IPS-20b (cell line): ENCODE results near the gene TXNL1.

ENCODE experiments used
- H3K27ac ChIP-seq: one replicate; pipeline ENCODE4 v1.5.1; 2013; ENCODE audit warnings: low read length
- H3K27me3 ChIP-seq: 2 replicates; pipeline ENCODE4 v1.6.1; 2013; ENCODE audit warnings: mild to moderate bottlenecking, low read length, inconsistent platforms; ENCODE audit not compliant: insufficient read depth
- H3K36me3 ChIP-seq: 2 replicates; pipeline ENCODE4 v1.6.1; 2013; ENCODE audit warnings: low read depth, mild to moderate bottlenecking, inconsistent platforms, low read length, moderate library complexity; ENCODE audit not compliant: insufficient read depth
- H3K4me1 ChIP-seq: 2 replicates; pipeline ENCODE4 v1.6.1; 2013; ENCODE audit warnings: mild to moderate bottlenecking, control low read depth, inconsistent platforms, low read length, moderate library complexity; ENCODE audit not compliant: insufficient read depth
- H3K4me3 ChIP-seq: 2 replicates; pipeline ENCODE4 v1.5.1; 2013; ENCODE audit warnings: mild to moderate bottlenecking, low read length, inconsistent platforms
- H3K9ac ChIP-seq: 2 replicates; pipeline ENCODE4 v1.6.1; 2013; ENCODE audit warnings: low read depth, mild to moderate bottlenecking, inconsistent platforms, low read length, moderate library complexity
- H3K9me3 ChIP-seq: 2 replicates; pipeline ENCODE4 v1.6.1; 2013; ENCODE audit warnings: mild to moderate bottlenecking, low read depth, low read length, inconsistent platforms; ENCODE audit not compliant: insufficient read depth

TXNL1 gene

DNA sequence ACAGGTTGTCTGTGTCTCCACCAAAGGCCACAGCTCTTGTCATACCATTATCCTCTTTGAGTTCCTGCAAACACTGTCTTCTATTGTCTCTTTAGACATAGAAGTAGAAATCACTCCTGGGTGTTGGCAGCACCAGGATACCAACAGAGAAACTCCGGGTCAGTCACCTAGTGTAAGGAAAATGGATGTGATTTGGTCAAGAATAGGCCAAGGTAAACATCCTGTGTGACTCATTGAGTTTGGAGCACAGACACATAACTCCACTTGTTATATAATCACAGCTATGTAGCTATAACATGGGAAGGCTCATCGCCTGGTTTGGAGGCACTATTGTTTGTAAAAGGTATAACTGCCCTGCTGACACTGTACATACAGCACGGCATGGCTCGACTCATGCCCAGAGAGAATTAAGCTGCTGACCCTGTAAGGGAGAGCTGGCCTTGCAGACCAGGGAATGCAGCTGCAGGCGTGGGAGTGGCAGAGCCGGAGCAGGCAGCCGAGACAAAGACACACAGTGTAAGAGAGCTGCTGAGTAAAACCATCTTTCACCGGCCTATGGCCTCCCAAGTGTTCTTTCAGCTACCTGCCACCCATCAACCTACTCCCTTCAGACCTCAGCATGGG is 3.4 kb upstream of the TXNL1 start:
- no peak overlapping the region for H3K27ac ChIP-seq
- H3K9ac ChIP-seq: no peak overlapping the region

DNA sequence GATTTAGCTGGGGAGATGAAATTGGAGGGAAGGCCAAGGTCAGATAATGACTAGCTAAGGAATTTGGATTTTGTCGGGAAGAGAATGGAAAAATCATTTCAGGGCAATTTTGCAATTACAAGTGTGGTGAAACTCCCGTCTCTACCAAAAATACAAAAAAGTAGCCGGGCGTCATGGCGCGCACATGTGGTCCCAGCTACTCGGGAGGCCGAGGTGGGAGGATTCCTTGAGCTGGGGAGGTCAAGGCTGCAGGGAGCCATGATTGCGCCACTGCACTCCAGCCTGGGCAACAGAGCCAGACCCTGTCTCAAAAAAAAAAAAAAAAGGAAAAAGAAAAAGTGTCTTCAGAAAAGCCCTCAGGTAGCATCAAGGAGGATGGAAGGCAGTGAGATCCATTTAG is 1.2 kb upstream of the TXNL1 start:
- no peak overlapping the region for H3K9ac ChIP-seq
- peaks cover 10% of the 10 kb centered on the region for H3K4me1 ChIP-seq
- no peaks in the 10 kb centered on the region for H3K9me3 ChIP-seq
- no peaks in the 10 kb centered on the region for H3K27me3 ChIP-seq
- H3K36me3 ChIP-seq: peaks cover 12% of the 10 kb centered on the region; the same call in 1 of the 2 replicates
- H3K4me3 ChIP-seq: no peak overlapping the region
- no peak overlapping the region for H3K27ac ChIP-seq

More for the DNA sequence above, 3.4 kb upstream of the TXNL1 start:
- Histone ChIP-seq H3K9me3 (no peaks in the 10 kb centered on the region), H3K4me1 (peaks cover 4% of the 10 kb centered on the region), H3K27me3 (no peaks in the 10 kb centered on the region), H3K4me3 (no peak overlapping the region), H3K36me3 (no peaks in the 10 kb centered on the region)

DNA sequence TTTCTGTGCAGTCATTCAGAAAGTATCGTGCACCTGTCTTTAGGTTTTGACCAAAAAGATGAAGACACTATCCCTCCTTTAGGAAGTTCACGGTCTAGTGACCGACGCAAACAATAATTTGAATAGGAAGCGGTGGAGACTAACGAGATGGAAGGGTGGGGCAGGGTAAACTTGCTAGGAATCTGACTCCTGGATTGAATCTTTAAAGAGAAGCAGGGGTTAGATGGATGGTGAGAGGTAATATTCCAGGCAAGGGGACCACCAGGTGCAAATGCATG is 651 bp upstream of the TXNL1 start:
- H3K36me3 ChIP-seq: peaks cover 16% of the 10 kb centered on the region
- peaks cover 10% of the 10 kb centered on the region for H3K4me1 ChIP-seq
- H3K4me3 ChIP-seq: peak overlapping the region; percentile 73
- H3K27me3 ChIP-seq: no peaks in the 10 kb centered on the region
- no peaks in the 10 kb centered on the region for H3K9me3 ChIP-seq
- peak overlapping the region; percentile 75; the same call in 1 of the 2 replicates for H3K9ac ChIP-seq
- no peak overlapping the region for H3K27ac ChIP-seq

DNA sequence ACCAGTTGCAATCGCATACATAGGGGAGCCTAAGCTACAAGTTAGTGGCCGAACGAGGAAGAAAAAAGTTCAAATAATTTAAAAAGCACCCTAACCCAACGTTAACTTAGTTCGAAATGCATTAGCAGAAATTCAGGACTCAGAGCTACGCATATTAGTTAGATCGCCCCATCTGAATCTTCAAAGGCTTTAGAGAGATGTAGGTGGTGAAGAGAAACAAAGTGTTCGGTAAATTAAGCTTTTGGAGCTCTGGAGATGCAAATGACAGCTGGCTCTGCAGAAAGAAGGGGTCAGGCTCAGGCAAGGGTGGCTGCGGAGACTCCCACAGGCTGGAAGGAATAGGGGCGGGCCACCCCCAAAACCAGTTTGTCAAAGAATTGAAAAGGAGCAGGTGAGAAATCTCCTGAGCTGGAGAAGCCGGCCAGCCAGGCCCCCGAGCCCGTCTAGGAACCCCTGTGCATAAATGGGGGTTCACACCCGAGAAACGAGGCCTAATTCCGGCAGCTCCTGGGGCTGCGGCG is 621 bp downstream of the TXNL1 start:
- Histone ChIP-seq H3K4me3 (peak overlapping the region; percentile 99), H3K9ac (peak overlapping the region; percentile 93), H3K36me3 (peaks cover 20% of the 10 kb centered on the region), H3K27me3 (no peaks in the 10 kb centered on the region), H3K9me3 (no peaks in the 10 kb centered on the region), H3K4me1 (peaks cover 10% of the 10 kb centered on the region), H3K27ac (peak overlapping the region; percentile 63)

DNA sequence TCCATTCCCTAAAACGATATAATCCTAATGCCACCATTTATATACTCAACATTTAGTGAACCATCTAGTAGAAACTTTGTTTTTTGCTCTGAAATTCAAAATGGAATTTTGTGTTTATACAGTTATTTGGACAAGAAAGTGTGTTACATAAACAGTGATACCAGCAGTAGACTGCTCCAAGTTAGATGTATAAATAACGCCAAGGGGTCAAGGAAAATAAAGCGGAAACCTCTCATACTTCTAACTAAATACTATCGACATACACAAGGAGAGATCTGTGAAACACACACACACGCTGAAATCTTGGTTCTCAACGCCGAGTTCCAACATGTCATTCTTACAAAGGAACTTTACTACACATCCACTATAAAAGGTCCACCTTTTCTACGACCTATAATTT is 1.2 kb downstream of the TXNL1 start:
- Histone ChIP-seq H3K9me3 (no peaks in the 10 kb centered on the region), H3K9ac (peak overlapping the region; percentile 93), H3K36me3 (peaks cover 26% of the 10 kb centered on the region), H3K27me3 (no peaks in the 10 kb centered on the region), H3K4me1 (peaks cover 10% of the 10 kb centered on the region), H3K4me3 (peak overlapping the region; percentile 99), H3K27ac (no peak overlapping the region)

DNA sequence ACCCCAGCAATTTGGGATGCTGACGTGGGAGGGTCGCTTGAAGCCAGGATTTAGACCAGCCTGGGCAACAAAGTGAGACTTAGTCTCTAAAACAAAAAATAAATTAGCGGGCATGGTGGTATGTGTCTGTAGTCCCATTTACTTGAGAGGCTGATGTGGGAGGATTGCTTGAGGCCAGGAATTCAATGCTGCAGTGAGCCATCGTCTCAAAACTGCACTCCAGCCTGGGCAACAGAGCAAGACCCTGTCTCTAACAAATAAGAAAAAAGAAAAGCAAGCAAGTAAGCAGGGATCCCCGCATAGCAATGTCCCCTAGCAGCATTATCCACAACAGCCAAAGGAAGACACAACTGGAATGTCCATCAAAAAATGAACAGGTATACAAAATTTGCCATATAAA is 3.4 kb downstream of the TXNL1 start:
- Histone ChIP-seq H3K9ac (no peak overlapping the region), H3K27ac (no peak overlapping the region), H3K36me3 (peaks cover 26% of the 10 kb centered on the region), H3K4me3 (no peak overlapping the region), H3K9me3 (no peaks in the 10 kb centered on the region), H3K27me3 (no peaks in the 10 kb centered on the region), H3K4me1 (peaks cover 10% of the 10 kb centered on the region)

DNA sequence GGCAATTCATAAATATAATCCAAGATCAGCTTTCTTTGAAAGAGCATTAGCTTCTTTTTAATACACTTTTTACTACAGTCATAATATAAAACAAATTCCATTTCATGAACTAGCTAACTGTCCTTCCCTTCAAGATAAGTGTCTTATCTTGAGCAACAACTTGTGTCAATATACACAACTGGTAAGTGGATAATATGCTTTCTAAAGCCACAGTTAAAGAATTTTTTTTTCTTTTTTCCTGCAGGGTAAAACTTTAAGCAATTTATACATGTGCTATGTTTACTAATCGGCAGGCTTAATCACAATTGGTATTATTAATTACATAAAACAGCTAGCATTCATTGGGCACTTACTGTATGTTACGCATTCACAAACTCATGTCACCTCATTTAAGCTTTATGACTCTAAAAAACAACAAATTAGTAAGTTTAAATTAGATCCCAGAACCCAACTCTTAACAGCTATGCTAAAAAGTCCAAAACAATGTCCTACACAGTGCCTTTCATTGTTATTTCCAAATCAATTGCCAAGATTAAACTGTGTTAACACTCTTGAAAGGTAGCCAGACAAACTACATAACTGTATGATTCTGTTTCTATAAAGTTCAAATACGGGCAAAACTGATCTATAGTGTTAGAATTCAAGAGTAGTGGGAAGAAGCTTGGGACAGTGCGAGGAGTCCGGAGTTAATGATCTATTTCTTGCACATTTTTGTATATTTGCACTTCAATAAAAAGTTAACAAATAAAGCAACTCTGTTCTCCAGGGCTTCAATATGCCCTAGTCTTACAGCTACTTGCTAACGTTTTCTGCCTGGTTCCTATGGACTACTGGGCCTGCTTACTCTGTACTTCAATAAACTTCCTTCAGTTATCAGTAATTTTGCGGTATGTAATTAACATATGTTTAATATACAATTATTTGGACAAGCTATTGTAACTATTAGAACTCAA is 6.0 kb downstream of the TXNL1 start:
- Histone ChIP-seq H3K36me3 (peaks cover 26% of the 10 kb centered on the region), H3K9me3 (no peaks in the 10 kb centered on the region), H3K4me3 (no peak overlapping the region), H3K9ac (no peak overlapping the region), H3K27ac (no peak overlapping the region), H3K27me3 (no peaks in the 10 kb centered on the region), H3K4me1 (peaks cover 10% of the 10 kb centered on the region)

DNA sequence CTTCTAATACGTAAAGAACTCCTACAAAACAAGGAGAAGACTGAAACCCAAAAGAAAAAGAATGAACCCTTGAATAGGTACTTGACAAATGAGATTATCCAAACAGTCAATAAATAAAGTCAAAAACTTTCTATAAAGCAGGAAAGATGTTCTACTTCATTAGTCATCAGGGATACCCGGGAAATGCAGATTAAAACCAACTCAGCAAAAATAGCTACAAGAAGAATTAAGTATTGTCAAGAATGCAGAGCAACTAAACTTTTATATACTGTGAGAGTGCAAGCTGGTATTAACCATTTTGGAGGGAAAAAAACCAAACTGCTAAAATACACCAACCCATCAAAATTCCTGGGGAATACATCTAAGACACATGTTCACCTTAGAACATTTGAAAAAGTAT is 10.4 kb downstream of the TXNL1 start:
- Histone ChIP-seq H3K27ac (no peak overlapping the region), H3K9me3 (no peaks in the 10 kb centered on the region), H3K27me3 (no peaks in the 10 kb centered on the region), H3K36me3 (peaks cover 34% of the 10 kb centered on the region; the same call in 1 of the 2 replicates), H3K9ac (no peak overlapping the region), H3K4me3 (no peak overlapping the region), H3K4me1 (no peaks in the 10 kb centered on the region)

DNA sequence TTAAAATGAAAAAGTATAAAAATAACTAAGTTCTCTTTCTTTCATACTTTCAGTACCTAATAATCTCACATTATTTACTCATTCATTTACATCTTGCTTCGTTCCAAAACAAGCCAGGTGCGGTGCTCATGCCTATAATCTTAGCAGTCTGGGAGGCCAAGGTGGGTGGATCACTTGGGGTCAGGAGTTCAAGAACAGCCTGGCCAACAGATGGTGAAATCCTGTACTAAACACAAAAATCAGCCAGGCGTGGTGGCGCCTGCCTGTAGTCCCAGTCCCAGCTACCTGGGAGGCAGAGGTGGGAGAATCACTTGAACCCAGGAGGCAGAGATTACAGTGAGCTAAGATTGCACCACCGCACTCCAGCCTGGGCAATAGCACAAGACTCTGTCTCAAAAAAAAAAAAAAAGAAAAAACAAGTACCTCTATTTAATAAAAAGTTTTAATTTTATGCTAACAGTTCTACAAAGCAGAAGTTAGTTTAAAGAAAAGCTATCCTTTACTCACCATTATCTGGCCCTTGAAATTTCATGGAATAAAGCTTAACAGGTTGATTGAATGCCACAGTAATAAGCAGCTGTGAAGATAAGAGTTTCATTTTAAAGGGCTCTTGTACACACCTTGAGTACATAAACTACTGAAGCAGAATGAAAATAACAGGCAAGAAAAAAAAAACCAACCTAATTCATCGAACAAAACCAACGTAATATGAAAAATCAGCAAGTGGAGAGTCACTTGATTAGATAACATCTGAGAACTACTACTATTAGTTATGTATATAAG is 22.5 kb downstream of the TXNL1 start:
- H3K4me3 ChIP-seq: no peak overlapping the region
- H3K27me3 ChIP-seq: no peaks in the 10 kb centered on the region
- H3K36me3 ChIP-seq: peaks cover 86% of the 10 kb centered on the region
- H3K4me1 ChIP-seq: no peaks in the 10 kb centered on the region
- no peak overlapping the region for H3K9ac ChIP-seq
- H3K27ac ChIP-seq: no peak overlapping the region
- no peaks in the 10 kb centered on the region for H3K9me3 ChIP-seq

DNA sequence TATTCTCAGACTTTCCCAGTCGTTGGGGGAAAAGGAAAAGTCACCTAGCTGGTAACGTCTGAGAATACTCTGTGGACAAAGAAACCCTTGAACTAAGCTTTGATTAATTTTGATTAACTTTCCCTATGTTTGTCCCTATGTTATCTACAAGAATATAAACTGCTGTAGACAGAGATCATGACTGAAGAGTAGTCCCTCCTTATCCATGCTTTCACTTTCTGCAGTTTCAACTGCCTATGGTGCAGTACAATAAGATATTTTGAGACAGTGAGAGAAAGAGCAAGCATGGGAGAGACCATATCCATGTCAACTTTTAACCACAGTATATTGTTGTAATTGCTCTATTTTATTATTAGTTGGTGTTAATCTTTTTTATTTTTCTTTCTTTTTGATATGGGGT is 31.8 kb downstream of the TXNL1 start:
- Histone ChIP-seq H3K9me3 (no peaks in the 10 kb centered on the region), H3K27ac (no peak overlapping the region), H3K4me1 (no peaks in the 10 kb centered on the region), H3K36me3 (peaks cover 85% of the 10 kb centered on the region), H3K27me3 (no peaks in the 10 kb centered on the region), H3K9ac (no peak overlapping the region), H3K4me3 (no peak overlapping the region)

DNA sequence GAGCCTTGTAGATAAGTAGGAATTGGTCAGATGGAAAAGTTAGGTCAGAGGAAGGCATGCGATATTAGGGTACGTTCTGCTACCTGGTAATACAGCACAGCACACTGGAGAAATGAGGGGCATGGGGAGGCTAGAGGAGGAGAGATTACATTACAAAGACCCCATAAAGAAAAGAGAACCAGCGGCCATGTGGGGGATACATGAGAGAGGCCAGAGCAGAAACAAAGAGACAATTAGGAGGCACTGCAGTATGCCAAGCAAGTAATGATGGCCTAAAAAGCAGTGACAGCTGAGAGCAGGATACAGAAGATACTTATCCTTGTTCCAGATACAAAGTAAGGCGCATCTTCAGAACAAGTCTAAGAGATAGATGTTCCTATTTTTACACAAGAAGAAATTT is 40.0 kb downstream of the TXNL1 start:
- H3K27me3 ChIP-seq: no peaks in the 10 kb centered on the region
- H3K9ac ChIP-seq: no peak overlapping the region
- H3K36me3 ChIP-seq: peaks cover 10% of the 10 kb centered on the region
- H3K4me3 ChIP-seq: no peak overlapping the region; the same call in 1 of the 2 replicates
- H3K9me3 ChIP-seq: no peaks in the 10 kb centered on the region
- H3K4me1 ChIP-seq: peaks cover 17% of the 10 kb centered on the region
- no peak overlapping the region for H3K27ac ChIP-seq
